GM10248 (cell line): Measurements from ENCODE around the gene LMF1.

Experiments used
- CTCF ChIA-PET: fragments of 300-600 bp; sonication (Branson Sonifier 250); formaldehyde crosslinking; extraction: SDS; loops from one replicate; lab custom pipeline; 2021; ENCODE audit warnings: antibody characterized with exemption; lab: Yijun Ruan, JAX
- POLR2A ChIA-PET: fragments of 350-650 bp; sonication (Branson Sonifier 250); formaldehyde crosslinking; extraction: SDS; loops from one replicate; lab custom pipeline; 2020; ENCODE audit warnings: antibody characterized with exemption; lab: Yijun Ruan, JAX
- DNase-seq: peaks from one replicate; pipeline ENCODE4 v3.0.0; 2012; ENCODE audit errors: extremely low spot score
- CTCF ChIP-seq: IDR thresholded peaks from 2 replicates; pipeline ENCODE4 v1.5.1; 2012; ENCODE audit warnings: mild to moderate bottlenecking, low read depth; ENCODE audit errors: extremely low read depth, missing control alignments, control extremely low read depth

The LMF1 gene

GRCh38 chr16:851209-851810 is 119.5 kb downstream of the LMF1 start:
- no peak for TF ChIP-seq CTCF
- DNase-seq = no peak
- POLR2A ChIA-PET = no interaction called here
- CTCF ChIA-PET = no interaction called here

DNA sequence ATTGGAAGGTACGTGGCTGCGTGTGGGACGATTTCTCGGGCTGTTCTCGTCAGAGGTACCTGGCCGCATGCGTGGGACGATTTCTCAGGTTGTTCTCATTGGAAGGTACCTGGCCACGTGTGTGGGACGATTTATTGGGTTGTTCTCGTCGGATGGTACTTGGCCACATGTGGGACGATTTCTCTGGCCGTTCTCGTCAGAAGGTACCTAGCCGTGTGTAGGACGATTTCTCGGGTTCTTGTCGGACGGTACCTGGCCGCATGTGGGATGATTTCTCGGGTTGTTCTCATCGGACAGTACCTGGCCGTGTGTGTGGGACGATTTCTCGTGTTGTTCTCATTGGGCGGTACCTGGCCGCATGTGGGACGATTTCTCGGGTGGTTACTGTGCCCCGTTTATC is 120.1 kb downstream of the LMF1 start:
- no peak for DNase-seq
- no peak for TF ChIP-seq CTCF
- CTCF ChIA-PET = no interaction called here
- POLR2A ChIA-PET = no interaction called here

DNA sequence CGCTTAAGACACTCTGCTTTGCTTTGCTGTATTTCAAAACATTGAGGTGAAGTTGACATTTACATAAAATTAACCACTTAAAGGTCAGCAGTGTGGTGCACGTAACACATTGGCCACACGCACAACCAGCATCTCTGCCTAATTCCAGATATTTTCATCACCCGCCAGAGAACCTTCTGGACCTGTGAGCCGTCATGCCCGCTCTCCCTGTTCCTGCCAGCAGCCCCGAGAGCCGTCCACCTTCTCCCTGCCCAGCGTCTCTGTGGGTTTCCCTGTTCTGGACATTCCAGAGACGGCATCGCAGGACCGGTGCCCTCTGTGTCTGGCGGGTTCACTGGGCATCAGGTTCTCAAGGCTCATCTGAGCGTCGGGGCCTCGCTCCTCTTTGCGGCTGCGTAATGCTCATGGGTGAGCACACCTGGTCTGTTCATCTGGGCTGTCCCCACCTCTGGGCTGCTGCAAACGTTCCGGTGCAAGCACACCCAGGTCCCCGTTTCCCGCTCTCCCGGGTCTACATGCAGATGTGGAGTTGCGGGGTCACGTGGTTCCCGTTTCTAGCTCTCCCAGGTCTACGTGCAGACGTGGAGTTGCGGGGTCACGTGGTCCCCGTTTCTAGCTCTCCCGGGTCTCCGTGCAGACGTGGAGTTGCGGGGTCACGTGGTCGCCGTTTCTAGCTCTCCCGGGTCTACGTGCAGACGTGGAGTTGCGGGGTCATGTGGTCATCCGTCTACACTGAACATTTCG is 122.1 kb downstream of the LMF1 start:
- POLR2A ChIA-PET = no interaction called here
- CTCF ChIA-PET = no interaction called here
- DNase-seq = no peak
- no peak for TF ChIP-seq CTCF

GRCh38 chr16:847681-848445 is 122.9 kb downstream of the LMF1 start:
- no peak for DNase-seq
- TF ChIP-seq CTCF = no peak
- ChIA-PET POLR2A (no interaction called here), CTCF (no interaction called here)

GRCh38 chr16:847151-847550 is 123.6 kb downstream of the LMF1 start:
- POLR2A ChIA-PET = no interaction called here
- CTCF ChIA-PET = no interaction called here
- no peak for TF ChIP-seq CTCF
- DNase-seq = no peak

DNA sequence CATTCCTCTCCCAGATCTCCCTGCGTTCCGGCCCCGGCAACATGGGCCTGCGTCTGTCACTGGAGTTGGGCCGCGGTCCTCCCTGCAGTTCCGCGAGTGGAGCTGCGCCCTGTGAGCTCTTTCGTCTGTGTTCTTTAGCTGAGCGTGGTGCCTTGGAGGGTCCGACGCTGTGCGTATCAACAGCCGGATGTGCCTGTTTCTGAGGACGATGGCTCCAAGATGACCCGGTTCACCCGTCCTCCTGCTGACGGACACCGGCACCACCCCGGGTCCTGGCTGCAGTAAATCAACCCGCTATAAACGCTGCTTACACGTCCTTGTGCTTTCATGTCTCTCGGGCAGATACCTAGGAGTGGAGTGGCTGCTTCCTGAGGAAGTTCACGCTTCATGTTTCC is 125.4 kb downstream of the LMF1 start:
- no peak for DNase-seq
- no peak for TF ChIP-seq CTCF
- ChIA-PET POLR2A (no interaction called here), CTCF (no interaction called here)
